GM21576 (cell line): ENCODE results near the gene KAT6B.

Experiments
- ATAC-seq: cut with Tn5 transposase; IDR thresholded peaks from one replicate; pipeline ENCODE4 v1.9.1; 2021; ENCODE audit warnings: mild to moderate bottlenecking, moderate library complexity; ENCODE audit not compliant: unreplicated experiment

The KAT6B gene

GRCh38 chr10:74944205-74944604, 117.8 kb downstream of the KAT6B start:
- no peak for ATAC-seq

- no peak for ATAC-seq
Observed at GRCh38 chr10:74947781-74948401, 121.5 kb downstream of the KAT6B start.

- ATAC-seq = no peak
Observed at GRCh38 chr10:74949034-74949832, 122.8 kb downstream of the KAT6B start.

DNA sequence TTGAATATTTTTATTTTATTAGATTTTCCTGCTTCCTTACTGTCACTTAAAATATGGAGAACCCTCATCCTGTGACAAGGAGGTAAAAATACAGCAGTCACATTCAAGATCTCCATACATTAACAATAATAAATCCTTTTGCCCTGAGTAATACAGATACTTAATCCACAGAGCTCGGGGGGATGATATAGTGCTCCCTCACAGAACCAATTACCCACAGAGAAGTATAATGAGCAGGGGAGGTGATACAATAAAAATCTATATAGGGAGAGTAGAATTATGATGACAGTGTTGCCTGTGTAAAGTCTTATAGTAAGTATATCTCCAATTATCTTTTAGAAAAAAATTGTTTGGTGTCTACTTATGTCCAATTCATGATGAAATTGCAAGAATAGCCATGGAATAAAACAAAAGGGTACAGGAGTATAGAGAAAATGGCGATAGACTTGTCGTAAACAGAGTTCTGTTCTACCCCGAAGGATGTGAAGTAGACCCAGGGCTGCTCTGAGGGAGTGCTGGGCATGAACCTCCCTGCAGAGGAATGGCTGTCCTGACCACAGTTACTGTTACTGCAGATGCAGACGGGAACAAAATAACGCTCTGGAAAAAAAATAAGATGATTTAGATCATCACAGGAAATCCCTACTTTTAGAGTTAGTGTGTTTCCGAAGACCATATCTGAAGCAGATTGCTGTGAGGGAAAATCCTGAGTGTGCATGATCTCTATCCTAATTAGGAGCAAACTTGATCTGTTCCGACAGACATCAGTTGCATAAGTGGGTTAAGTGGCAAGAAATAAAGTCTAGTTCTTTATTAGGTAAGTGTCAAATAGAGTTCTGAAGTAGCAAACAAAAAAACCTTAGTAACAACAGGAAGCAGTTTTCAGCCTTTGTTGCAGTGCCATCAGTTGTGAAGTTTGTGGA, 123.7 kb downstream of the KAT6B start:
- no peak for ATAC-seq

GRCh38 chr10:74953214-74953613, 126.8 kb downstream of the KAT6B start:
- ATAC-seq = no peak

GRCh38 chr10:74955796-74956195, 129.4 kb downstream of the KAT6B start:
- no peak for ATAC-seq

- no peak for ATAC-seq
Observed at GRCh38 chr10:74956555-74957111, 130.2 kb downstream of the KAT6B start.

DNA sequence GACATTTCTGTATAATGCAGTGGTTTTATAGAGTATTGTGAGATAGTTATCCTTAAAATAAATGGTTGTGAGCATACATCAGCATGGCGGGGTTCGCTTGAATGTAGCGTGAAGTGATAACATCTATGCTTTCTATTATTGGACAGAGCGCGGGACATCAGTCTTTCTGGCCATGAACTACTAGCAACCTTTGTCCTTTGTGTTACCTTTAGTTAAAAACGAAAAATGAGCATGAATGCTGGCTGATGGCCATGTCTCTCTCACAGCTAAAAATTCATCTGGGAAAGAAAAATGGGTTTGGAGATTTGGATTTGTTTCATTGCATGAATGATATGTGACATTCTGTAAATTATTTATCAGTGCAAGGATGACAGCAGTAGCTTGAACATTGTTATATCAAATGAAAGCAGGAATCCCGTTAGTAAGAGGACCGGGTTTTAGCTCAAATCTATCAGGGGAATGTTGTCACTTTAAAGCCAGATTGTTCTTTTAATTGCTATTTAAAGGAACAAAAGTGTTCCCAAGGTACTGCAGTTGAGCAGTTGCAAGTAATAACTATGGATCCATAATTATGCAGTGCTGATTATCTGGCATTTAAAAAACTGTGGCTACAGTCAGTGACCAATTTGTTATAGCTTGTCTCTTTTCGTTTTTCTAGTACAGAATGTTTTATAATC, 131.0 kb downstream of the KAT6B start:
- ATAC-seq = no peak

DNA sequence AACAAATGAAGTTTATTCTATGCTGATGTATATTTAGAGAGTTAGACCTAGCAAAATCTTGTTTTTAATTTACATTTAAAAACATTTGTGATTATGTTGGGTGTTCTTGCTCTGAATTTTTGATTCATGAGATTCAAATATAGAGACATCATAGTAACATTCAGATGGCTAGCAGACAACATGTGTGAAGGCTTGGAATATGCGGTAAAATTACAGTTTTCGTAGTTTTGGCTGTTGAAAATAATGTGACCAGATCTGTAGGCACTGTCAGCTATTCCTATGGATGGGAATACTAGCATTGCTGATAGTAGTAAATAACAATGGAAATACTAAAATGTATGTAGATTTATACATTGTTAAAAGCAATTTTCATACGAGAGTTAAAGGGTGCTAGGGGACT, 131.9 kb downstream of the KAT6B start:
- ATAC-seq = no peak

DNA sequence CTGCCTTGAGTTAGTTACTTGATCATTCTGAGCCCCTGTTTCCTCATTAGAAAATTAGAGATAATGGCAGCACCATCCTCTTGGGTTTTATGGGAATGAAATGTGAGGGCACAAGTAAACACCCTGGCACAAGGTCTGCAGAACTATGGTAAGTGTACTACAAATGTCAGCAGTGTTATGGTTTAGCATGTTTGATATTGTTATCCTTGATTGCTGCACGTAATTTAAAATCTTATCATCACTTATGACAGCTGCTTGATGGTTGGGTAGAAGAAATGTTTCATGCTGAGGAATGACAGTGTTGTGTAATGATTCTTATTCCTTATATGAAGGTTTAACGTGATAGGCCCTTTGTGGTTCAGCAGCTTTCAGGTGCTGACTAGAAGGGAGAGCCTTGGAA, 134.3 kb downstream of the KAT6B start:
- no peak for ATAC-seq

- ATAC-seq = no peak
Observed at GRCh38 chr10:74962517-74962916, 136.1 kb downstream of the KAT6B start.

DNA sequence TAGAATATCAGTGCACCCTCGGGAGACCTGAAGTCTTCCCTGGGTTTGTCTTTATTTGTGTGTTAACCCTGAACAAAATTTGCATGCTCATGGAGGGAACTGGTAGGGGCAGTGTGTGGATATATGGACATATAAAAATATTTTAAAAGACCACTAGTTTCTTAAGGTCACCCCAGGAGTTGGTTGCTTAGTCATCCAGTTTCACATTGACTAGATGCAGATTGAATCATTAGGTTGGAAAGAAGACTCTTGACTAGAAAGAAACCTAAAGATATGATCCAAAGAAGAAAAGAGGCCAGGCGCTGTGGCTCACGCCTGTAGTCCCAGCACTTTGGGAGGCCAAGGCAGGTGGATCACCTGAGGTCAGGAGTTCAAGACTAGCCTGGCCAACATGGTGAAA, 137.1 kb downstream of the KAT6B start:
- ATAC-seq = no peak

DNA sequence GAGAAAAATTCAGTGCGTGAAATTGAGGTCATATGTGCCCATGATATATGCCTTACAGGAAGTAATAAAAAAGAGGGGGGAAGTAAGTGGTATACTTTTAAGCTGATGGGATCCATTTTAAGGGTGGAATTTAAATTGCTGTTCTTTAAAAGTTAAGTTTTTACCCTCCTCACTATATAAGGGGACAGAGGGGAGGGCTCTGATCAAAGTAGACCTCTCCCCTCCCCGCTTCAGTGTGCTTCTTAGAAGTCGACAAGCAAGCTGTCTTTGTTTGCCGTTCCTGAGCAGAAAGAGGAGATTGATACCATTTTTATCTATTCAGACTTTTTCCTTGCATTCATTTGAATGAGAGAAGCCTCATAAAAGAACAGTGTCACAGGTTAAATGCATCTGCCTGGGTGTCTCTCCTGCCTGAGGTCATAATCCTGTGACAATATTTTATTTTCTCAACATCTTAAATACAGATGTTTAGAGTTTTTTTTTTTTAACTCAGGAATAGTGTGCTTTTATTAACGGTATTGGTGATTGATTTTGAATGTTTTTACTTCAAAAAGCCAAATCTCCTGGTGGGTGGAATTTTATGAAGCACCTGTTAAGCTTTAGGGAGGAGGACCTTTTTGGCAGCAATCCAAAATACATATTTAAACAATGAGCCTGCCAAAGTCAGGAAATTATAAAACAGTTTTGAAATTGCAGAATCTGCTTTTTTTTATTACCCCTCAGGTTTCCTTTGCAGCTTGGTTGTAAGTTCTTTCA, 141.7 kb downstream of the KAT6B start:
- ATAC-seq = no peak

- ATAC-seq = no peak
Observed at GRCh38 chr10:74968667-74969061, 142.3 kb downstream of the KAT6B start.

DNA sequence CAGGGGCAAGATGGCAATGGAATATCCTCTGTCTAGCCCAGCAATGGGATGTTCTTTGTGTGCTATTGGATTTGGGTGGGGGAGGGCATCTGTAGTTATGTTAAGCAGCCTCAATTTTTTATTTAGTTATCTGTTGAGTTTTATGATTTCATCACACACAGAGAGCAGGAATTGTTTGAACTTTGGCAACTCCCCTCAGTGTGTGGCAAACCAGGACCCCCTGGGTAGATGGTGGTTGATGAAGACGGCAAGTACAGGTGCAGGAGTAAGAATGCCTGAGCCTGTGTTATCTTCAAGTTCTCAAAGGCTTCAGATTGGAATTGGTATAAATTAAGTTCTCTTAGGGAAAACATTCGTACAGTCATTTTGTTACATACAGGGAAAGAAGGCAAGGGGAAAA, 142.7 kb downstream of the KAT6B start:
- no peak for ATAC-seq

GRCh38 chr10:74969530-74969929, 143.1 kb downstream of the KAT6B start:
- no peak for ATAC-seq

GRCh38 chr10:74973741-74974392, 147.5 kb downstream of the KAT6B start:
- ATAC-seq = no peak

DNA sequence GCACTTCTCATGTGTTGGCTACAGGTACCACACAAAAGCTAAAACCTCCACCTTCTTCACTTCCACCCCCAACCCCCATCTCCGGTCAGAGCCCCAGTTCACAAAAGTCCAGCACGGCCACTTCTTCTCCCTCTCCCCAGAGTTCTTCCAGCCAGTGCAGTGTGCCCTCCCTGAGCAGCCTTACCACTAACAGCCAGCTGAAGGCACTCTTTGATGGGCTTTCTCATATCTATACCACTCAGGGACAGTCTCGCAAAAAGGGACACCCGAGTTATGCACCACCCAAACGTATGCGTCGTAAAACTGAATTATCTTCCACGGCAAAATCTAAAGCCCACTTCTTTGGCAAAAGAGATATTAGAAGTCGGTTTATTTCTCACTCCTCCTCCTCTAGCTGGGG, 149.4 kb downstream of the KAT6B start:
- no peak for ATAC-seq

DNA sequence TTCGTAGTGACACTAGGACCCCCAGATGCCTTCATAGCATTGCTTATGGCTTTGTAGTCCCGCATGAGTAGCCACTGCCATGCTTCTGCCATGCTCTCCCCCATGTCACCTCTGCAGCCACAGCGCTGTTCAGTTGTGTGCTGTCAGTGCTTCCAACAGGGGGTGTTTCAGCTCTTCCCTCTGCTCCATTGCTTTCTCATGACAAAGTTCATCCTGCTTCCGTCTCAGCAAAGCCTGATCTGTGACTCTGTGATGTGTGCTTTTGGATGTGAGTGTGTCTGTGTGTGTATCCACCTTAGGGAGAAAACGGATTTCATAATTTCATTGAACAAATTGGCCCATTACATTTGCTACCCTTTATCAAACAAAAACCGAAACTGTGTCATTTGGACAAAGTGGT, 150.2 kb downstream of the KAT6B start:
- ATAC-seq = no peak
